K562 (cell line): ENCODE results near the gene PARD6B. TPM values are rescaled to one million over a fixed set of nuclear protein-coding genes. Genes with fewer than 3 reads are reported as not detected.

Experiments used
- ATAC-seq: fragments of 200-7000 bp; cut with Tn5 transposase; 3 replicates; pipeline ENCODE4 v1.9.1; 2020; ENCODE audit warnings: moderate library complexity
- BruUV-seq: library from RNA; stranded (reverse); fragments of 400-500 nt; replicated peaks from 2 replicates; lab custom pipeline; 2021; lab: Mats Ljungman, UMichigan
- CTCF ChIA-PET: fragments of 300-600 bp; formaldehyde crosslinking; extraction: SDS; loops from one replicate; lab custom pipeline; 2021; ENCODE audit warnings: low intra/inter-chr PET ratio; lab: Yijun Ruan, JAX
- POLR2A ChIA-PET: fragments of 300-600, 350-650 bp; sonication (Branson Sonifier 250); formaldehyde crosslinking; extraction: SDS; loops from one replicate; lab custom pipeline; 2021; ENCODE audit warnings: antibody characterized with exemption, inconsistent platforms; lab: Yijun Ruan, JAX
- DNase-seq, 4 experiments: peaks; one replicate each; pipeline versions ENCODE4 v3.0.0 to v3.0.0-alpha.2; 2011 to 2018; ENCODE audit warnings: low spot score in 3 of 4, mixed read lengths in 3 of 4; ENCODE audit errors: extremely low read depth in 1 of 4
- FAIRE-seq: peaks from 2 replicates; lab custom pipeline; 2011; peaks lifted over from hg19 to GRCh38; lab: Jason Lieb, UNC
- H2AFZ ChIP-seq: 2 replicates; pipeline ENCODE4 v1.6.0; 2011; ENCODE audit warnings: low read depth, low read length, control low read depth, inconsistent platforms
- H3K27ac ChIP-seq: fragments of 200-600 bp; 3 replicates; pipeline ENCODE4 v1.8.0; 2011; ENCODE audit warnings: low read depth, mild to moderate bottlenecking, control low read depth, inconsistent platforms, low read length, moderate library complexity, mixed read lengths; ENCODE audit errors: extremely low read depth
- H3K27me3 ChIP-seq, 2 experiments: fragments of 300-600 bp in 1 of 2; 2 replicates in 1 of 2; 3 replicates in 1 of 2; pipeline versions ENCODE4 v1.6.0 to v1.8.0; 2011; ENCODE audit warnings: inconsistent platforms in 2 of 2, low read length in 2 of 2, mild to moderate bottlenecking in 1 of 2, mixed read lengths in 1 of 2, moderate library complexity in 1 of 2; ENCODE audit not compliant: control insufficient read depth in 2 of 2, insufficient read depth in 2 of 2
- H3K36me3 ChIP-seq: fragments of 300-600 bp; 3 replicates; pipeline ENCODE4 v1.8.0; 2011; ENCODE audit warnings: mild to moderate bottlenecking, low read length, inconsistent platforms; ENCODE audit not compliant: control insufficient read depth, insufficient read depth
- H3K4me1 ChIP-seq, 2 experiments: fragments of 200-600 bp in 1 of 2; replicated peaks in 1 of 2; 2 replicates in 1 of 2; 3 replicates in 1 of 2; pipeline versions ENCODE4 v1.5.1 to v1.8.0; 2011; ENCODE audit warnings: inconsistent platforms in 2 of 2, low read length in 2 of 2, mild to moderate bottlenecking in 1 of 2, mixed read lengths in 1 of 2, moderate library complexity in 1 of 2; ENCODE audit not compliant: control insufficient read depth in 2 of 2, insufficient read depth in 2 of 2
- H3K4me2 ChIP-seq: 2 replicates; pipeline ENCODE4 v1.6.1; 2011; ENCODE audit warnings: low read length, control low read depth, inconsistent platforms, mixed read lengths; ENCODE audit not compliant: insufficient read depth
- H3K4me3 ChIP-seq: fragments of 200-600 bp; sonication (generic), shearing (Covaris generic); 2 replicates; pipeline ENCODE4 v1.5.1; 2016; ENCODE audit warnings: control low read depth, inconsistent platforms
- H3K79me2 ChIP-seq: fragments of 200-600 bp; 3 replicates; pipeline ENCODE4 v1.8.0; 2011; ENCODE audit warnings: low read length, inconsistent platforms; ENCODE audit not compliant: control insufficient read depth, insufficient read depth
- H3K9ac ChIP-seq, 2 experiments: 2 replicates each; pipeline versions ENCODE4 v1.6.0 to v1.6.1; 2011; ENCODE audit warnings: low read depth in 2 of 2, low read length in 2 of 2, control low read depth in 1 of 2, inconsistent platforms in 1 of 2, mild to moderate bottlenecking in 1 of 2, mixed read lengths in 1 of 2; ENCODE audit not compliant: insufficient read depth in 1 of 2
- H3K9me1 ChIP-seq: one replicate; pipeline ENCODE4 v1.6.0; 2011; ENCODE audit warnings: inconsistent platforms, mild to moderate bottlenecking, low read length, moderate library complexity; ENCODE audit not compliant: control insufficient read depth, insufficient read depth
- H3K9me3 ChIP-seq: replicated peaks from 2 replicates; pipeline ENCODE4 v1.5.1; 2011; ENCODE audit warnings: low read depth, low read length, inconsistent platforms; ENCODE audit not compliant: control insufficient read depth, insufficient read depth
- H4K20me1 ChIP-seq: replicated peaks from 2 replicates; pipeline ENCODE4 v1.6.1; 2011; ENCODE audit warnings: low read length, inconsistent platforms, mixed read lengths; ENCODE audit not compliant: control insufficient read depth, insufficient read depth
- SRSF1 ChIP-seq: fragments of 200-400 bp; formaldehyde crosslinking; IDR thresholded peaks from 2 replicates; pipeline ENCODE4 v1.6.1; 2017; ENCODE audit warnings: mild to moderate bottlenecking, low read depth, low read length, moderate library complexity
- WGBS: fragments of 100-300 bp; shearing (Covaris generic); methylation state at CpG from one replicate; pipeline ENCODE4 v1.1.6; 2016; ENCODE audit warnings: low coverage, mixed read lengths; ENCODE audit not compliant: insufficient coverage; ENCODE audit errors: missing lambda C conversion rate; 5-methylcytosine and 5-hydroxymethylcytosine counted together
- in situ Hi-C: fragments of 300-500 bp; cut with MboI; formaldehyde crosslinking; loops from 4 replicates; pipeline ENCODE4 v1.15.0; 2018; ENCODE audit warnings: inconsistent platforms, mixed read lengths
- intact Hi-C: fragments of 100-400 bp; cut with micrococcal nuclease; formaldehyde crosslinking; loops from 2 replicates; pipeline ENCODE4 v1.14.2; 2022
- polyA plus RNA-seq, 8 experiments: library from polyadenylated mRNA; depleted of rRNA in 4 of 8; stranded (reverse) in 5 of 8; unstranded in 3 of 8; fragments of >200 nt; fragmentation: Nextera tagmentation in 2 of 8; fragmentation: Illumina TruSeq in 1 of 8; extraction: Ambion mirVana in 2 of 8; extraction: Trizol in 1 of 8; gene quantifications; 2 replicates each; pipeline versions ENCODE4 v1.2.1 to v1.2.3, GENCODE V29; 2011 to 2014; ENCODE audit warnings: inconsistent platforms in 1 of 8, missing spikeins in 1 of 8
- total RNA-seq, 7 experiments: library from RNA; depleted of rRNA in 6 of 7; stranded (reverse); fragments of >200 nt in 6 of 7; fragmentation: Illumina TruSeq in 2 of 7; extraction: Trizol in 2 of 7; gene quantifications; 2 replicates each; pipeline versions ENCODE4 v1.2.1 to v1.2.3, GENCODE V29; 2011 to 2021; ENCODE audit warnings: low replicate concordance in 1 of 7
- TF ChIP-seq, protein P1 (sequence below), 3 experiments: fragments of 200-800 bp in 1 of 3; fragments of 250-450 bp in 1 of 3; fragments of 450-650 bp in 1 of 3; sonication (Bioruptor Pico) in 1 of 3; sonication (Bioruptor generic) in 1 of 3; formaldehyde crosslinking in 1 of 3; IDR thresholded peaks; 2 replicates each; pipeline versions ENCODE4 v1.6.1 to v1.8.0; 2016 to 2022; ENCODE audit warnings: mild to moderate bottlenecking in 2 of 3, missing genetic modification characterization in 2 of 3, missing compliant biosample characterization in 1 of 3, moderate library complexity in 1 of 3

PARD6B gene
- total and polyA plus RNA-seq, 9 of the 15 experiments (the other 6 are each of a cell fraction or from before 2014, with no cell fraction given) = 1.7 to 12.3 (median 5.5) TPM

- Histone ChIP-seq H3K9me3 (no peaks in the 10 kb centered on the region), H3K79me2 (no peaks in the 10 kb centered on the region), H4K20me1 (no peaks in the 10 kb centered on the region), H3K9ac (0 out of 4 replicates have a peak overlapping the region, but pooled peaks of 1 of the 2 experiments have one; percentile 2), H3K27me3 (peaks cover 4 to 25% of the 10 kb centered on the region in 2 experiments; a peak in 3 of 5 replicates), H3K36me3 (no peaks in the 10 kb centered on the region), H3K4me2 (no peak overlapping the region), H3K27ac (no peak overlapping the region), H2AFZ (0 out of 2 replicates have a peak overlapping the region, but pooled peaks have one; percentile 11), H3K4me3 (no peak overlapping the region), H3K9me1 (no peaks in the 10 kb centered on the region), H3K4me1 (peaks cover 0 to 13% of the 10 kb centered on the region in 2 experiments; a peak in 3 of 5 replicates)
- 27% methylated on average over 11 of the region's 13 CpGs for whole genome bisulfite sequencing
- DNase-seq (peak in 1 of 4 experiments; percentile 5), FAIRE-seq (peak; percentile 42), ATAC-seq (no peak)
- in situ Hi-C loops (loop anchor here (10.0 kb wide), 1 partner anchor 505 kb away; no protein-coding TSS in a partner anchor), intact Hi-C loops (loop anchor here (10.0 kb wide), 2 partner anchors 505 to 615 kb away; no protein-coding TSS in a partner anchor)
- CTCF ChIA-PET = interaction anchor here (0.6 kb wide), 1 partner anchor 131 kb away, joined by 3 read pairs; no protein-coding TSS in a partner anchor
- TF ChIP-seq, protein P1, sequence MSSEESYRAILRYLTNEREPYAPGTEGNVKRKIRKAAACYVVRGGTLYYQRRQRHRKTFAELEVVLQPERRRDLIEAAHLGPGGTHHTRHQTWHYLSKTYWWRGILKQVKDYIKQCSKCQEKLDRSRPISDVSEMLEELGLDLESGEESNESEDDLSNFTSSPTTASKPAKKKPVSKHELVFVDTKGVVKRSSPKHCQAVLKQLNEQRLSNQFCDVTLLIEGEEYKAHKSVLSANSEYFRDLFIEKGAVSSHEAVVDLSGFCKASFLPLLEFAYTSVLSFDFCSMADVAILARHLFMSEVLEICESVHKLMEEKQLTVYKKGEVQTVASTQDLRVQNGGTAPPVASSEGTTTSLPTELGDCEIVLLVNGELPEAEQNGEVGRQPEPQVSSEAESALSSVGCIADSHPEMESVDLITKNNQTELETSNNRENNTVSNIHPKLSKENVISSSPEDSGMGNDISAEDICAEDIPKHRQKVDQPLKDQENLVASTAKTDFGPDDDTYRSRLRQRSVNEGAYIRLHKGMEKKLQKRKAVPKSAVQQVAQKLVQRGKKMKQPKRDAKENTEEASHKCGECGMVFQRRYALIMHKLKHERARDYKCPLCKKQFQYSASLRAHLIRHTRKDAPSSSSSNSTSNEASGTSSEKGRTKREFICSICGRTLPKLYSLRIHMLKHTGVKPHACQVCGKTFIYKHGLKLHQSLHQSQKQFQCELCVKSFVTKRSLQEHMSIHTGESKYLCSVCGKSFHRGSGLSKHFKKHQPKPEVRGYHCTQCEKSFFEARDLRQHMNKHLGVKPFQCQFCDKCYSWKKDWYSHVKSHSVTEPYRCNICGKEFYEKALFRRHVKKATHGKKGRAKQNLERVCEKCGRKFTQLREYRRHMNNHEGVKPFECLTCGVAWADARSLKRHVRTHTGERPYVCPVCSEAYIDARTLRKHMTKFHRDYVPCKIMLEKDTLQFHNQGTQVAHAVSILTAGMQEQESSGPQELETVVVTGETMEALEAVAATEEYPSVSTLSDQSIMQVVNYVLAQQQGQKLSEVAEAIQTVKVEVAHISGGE (CRISPR knock-in tag; IDR thresholded peaks at IDR 0.05) = peak in 1 of 3 experiments; percentile 15; a peak in 1 of 6 replicates
- TF ChIP-seq SRSF1 = no peak
- BruUV-seq = no TSS peak
- POLR2A ChIA-PET = interaction anchor here (0.6 kb wide), 1 partner anchor 9 kb away, joined by 4 read pairs; no protein-coding TSS in a partner anchor
Measured at GRCh38 chr20:50799176-50799889, 68.0 kb downstream of the PARD6B start.
